ELF-1 (cell line): ENCODE data around the gene C2CD3.

Experiments used
- DNase-seq: peaks from one replicate; pipeline ENCODE4 v3.0.0-alpha.2; 2016; ENCODE audit warnings: low read depth, low spot score

C2CD3 gene

GRCh38 chr11:73982595-73982989, 188.2 kb downstream of the C2CD3 start, which contains the start of gene UCP2:
TSS of gene UCP2 (minus strand) at chr11:73982843. CDS start at chr11:73978378, 4,465 bp downstream.
- no peak for DNase-seq

GRCh38 chr11:73981051-73981805, 189.6 kb downstream of the C2CD3 start:
- no peak for DNase-seq

- no peak for DNase-seq
These were observed 190.5 kb downstream of the C2CD3 start for GRCh38 chr11:73980001-73980961.

- no peak for DNase-seq
These were observed 192.2 kb downstream of the C2CD3 start for GRCh38 chr11:73978576-73979086.

GRCh38 chr11:73977856-73978519, 192.8 kb downstream of the C2CD3 start:
- no peak for DNase-seq

- DNase-seq = no peak
These were observed 194.2 kb downstream of the C2CD3 start for GRCh38 chr11:73976451-73977151.

GRCh38 chr11:73975479-73975757, 195.4 kb downstream of the C2CD3 start:
- no peak for DNase-seq

GRCh38 chr11:73974604-73975478, 196.0 kb downstream of the C2CD3 start:
- no peak for DNase-seq

- DNase-seq = no peak
These were observed 198.0 kb downstream of the C2CD3 start for GRCh38 chr11:73972620-73973449.

- DNase-seq = no peak
These were observed 198.6 kb downstream of the C2CD3 start for GRCh38 chr11:73972187-73972586.

GRCh38 chr11:73971175-73971719, 199.6 kb downstream of the C2CD3 start:
- DNase-seq = no peak

GRCh38 chr11:73969991-73970800, 200.6 kb downstream of the C2CD3 start:
- no peak for DNase-seq

GRCh38 chr11:73969091-73969490, 201.7 kb downstream of the C2CD3 start:
- no peak for DNase-seq

GRCh38 chr11:73968356-73968966, 202.3 kb downstream of the C2CD3 start:
- DNase-seq = no peak

GRCh38 chr11:73965764-73966121, 205.1 kb downstream of the C2CD3 start:
- no peak for DNase-seq

- DNase-seq = no peak
These were observed 205.6 kb downstream of the C2CD3 start for GRCh38 chr11:73965076-73965763.

- no peak for DNase-seq
These were observed 206.9 kb downstream of the C2CD3 start for GRCh38 chr11:73963861-73964260.
